Karpas-422 (cell line): ENCODE results near the gene USHBP1. TPM values are rescaled to one million over a fixed set of nuclear protein-coding genes. Genes with fewer than 3 reads are reported as not detected.
A peak's percentile ranks its signal among the peaks of the same experiment; 100 is the strongest.

Experiments used
- DNase-seq: peaks from one replicate; pipeline ENCODE4 v3.0.0-alpha.2; 2015
- H2AFZ ChIP-seq: fragments of 200-600 bp; sonication (generic); 2 replicates; pipeline ENCODE4 v1.6.1; 2014; ENCODE audit warnings: antibody characterized with exemption, low read length, mixed read lengths
- H3K27ac ChIP-seq: fragments of 200-600 bp; sonication (generic); 2 replicates; pipeline ENCODE4 v1.5.1; 2014; ENCODE audit warnings: mild to moderate bottlenecking, low read length, moderate library complexity
- H3K27me3 ChIP-seq: fragments of 200-600 bp; sonication (generic); 2 replicates; pipeline ENCODE4 v1.6.1; 2014; ENCODE audit warnings: low read length, mixed read lengths
- H3K36me3 ChIP-seq: fragments of 200-600 bp; sonication (generic); 2 replicates; pipeline ENCODE4 v1.6.1; 2014; ENCODE audit warnings: low read length, mixed read lengths; ENCODE audit not compliant: insufficient read depth
- H3K4me1 ChIP-seq: fragments of 200-600 bp; sonication (generic); 2 replicates; pipeline ENCODE4 v1.6.1; 2014; ENCODE audit warnings: mild to moderate bottlenecking, low read length, mixed read lengths
- H3K4me2 ChIP-seq: fragments of 200-600 bp; sonication (generic); 2 replicates; pipeline ENCODE4 v1.6.1; 2014; ENCODE audit warnings: low read length, low read depth, mild to moderate bottlenecking; ENCODE audit not compliant: poor library complexity, severe bottlenecking
- H3K4me3 ChIP-seq: fragments of 200-600 bp; sonication (generic); 2 replicates; pipeline ENCODE4 v1.5.1; 2014; ENCODE audit warnings: mild to moderate bottlenecking, antibody characterized with exemption, low read length, mixed read lengths
- H3K79me2 ChIP-seq: fragments of 200-600 bp; sonication (generic); 2 replicates; pipeline ENCODE4 v1.6.1; 2014; ENCODE audit warnings: mild to moderate bottlenecking, low read length, mixed read lengths
- H3K9ac ChIP-seq: fragments of 200-600 bp; sonication (generic); 2 replicates; pipeline ENCODE4 v1.6.0; 2014; ENCODE audit warnings: low read length
- H3K9me2 ChIP-seq: fragments of 200-600 bp; sonication (generic), shearing (Covaris generic); replicated peaks from 2 replicates; pipeline ENCODE4 v1.6.0; 2014; ENCODE audit warnings: mild to moderate bottlenecking, low read length, moderate library complexity; ENCODE audit not compliant: insufficient read depth
- H3K9me3 ChIP-seq: fragments of 300-700, 200-600 bp; sonication (generic); 2 replicates; pipeline ENCODE4 v1.6.1; 2014; ENCODE audit warnings: low read length, mixed read lengths
- H4K20me1 ChIP-seq: fragments of 200-600 bp; sonication (generic); 2 replicates; pipeline ENCODE4 v1.6.1; 2014; ENCODE audit warnings: mild to moderate bottlenecking, antibody characterized with exemption, low read length, low read depth; ENCODE audit not compliant: insufficient read depth
- total RNA-seq: library from RNA; depleted of rRNA; stranded (reverse); fragments of >200 nt; shearing (Covaris generic); gene quantifications from 2 replicates; pipeline ENCODE4 v1.2.3, GENCODE V29; 2014; ENCODE audit warnings: low replicate concordance

Gene USHBP1
- total RNA-seq, 1 experiment from 2014 or later: not detected

DNA sequence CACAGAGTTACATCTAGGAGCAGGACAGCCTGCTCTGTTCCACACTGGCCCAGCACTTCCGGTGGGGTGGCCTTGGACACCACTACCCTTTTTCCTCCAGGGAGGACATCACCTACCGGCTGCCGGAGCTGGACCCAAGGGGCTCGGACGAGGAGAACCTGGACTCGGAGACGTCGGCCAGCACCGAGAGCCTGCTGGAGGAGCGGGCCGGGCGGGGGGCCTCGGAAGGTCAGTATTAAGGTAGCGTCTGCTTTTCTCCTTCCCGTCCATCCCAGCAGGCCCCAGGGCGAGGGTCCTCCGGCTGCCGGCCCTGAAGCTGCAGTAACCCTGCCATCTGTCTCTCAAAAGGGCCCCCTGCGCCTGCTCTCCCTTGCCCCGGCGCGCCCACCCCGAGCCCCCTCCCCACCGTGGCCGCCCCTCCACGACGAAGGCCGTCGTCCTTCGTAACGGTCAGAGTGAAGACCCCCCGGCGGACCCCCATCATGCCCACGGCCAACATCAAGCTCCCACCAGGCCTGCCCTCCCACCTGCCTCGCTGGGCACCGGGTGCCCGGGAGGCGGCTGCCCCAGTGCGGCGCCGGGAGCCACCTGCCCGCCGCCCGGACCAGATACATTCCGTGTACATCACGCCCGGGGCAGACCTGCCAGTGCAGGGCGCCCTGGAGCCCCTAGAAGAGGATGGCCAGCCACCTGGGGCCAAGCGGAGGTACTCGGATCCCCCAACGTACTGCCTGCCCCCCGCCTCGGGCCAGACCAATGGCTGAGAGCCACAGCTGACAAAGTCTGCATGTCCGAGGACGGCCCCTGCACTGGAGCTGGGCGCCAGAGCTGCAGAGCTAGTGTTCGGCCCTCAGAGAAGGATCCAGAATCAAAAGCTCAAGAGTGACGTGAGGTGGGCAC, 52.7 kb downstream of the USHBP1 start:
- no peak for DNase-seq
- Histone ChIP-seq H3K36me3 (peaks cover 17% of the 10 kb centered on the region), H3K9me2 (no peaks in the 10 kb centered on the region)

GRCh38 chr19:17210296-17210695, 54.2 kb downstream of the USHBP1 start:
- Histone ChIP-seq H3K9ac (no peak overlapping the region), H3K79me2 (no peaks in the 10 kb centered on the region)

More for the DNA sequence above, 52.7 kb downstream of the USHBP1 start:
- H3K9ac ChIP-seq: no peak overlapping the region
- no peak overlapping the region for H3K4me2 ChIP-seq
- H3K4me3 ChIP-seq: no peak overlapping the region
- H3K79me2 ChIP-seq: no peaks in the 10 kb centered on the region
- H3K27ac ChIP-seq: no peak overlapping the region
- H3K4me1 ChIP-seq: peaks cover 31% of the 10 kb centered on the region
- no peaks in the 10 kb centered on the region for H4K20me1 ChIP-seq
- no peak overlapping the region for H2AFZ ChIP-seq
- no peaks in the 10 kb centered on the region for H3K9me3 ChIP-seq
- H3K27me3 ChIP-seq: no peaks in the 10 kb centered on the region

DNA sequence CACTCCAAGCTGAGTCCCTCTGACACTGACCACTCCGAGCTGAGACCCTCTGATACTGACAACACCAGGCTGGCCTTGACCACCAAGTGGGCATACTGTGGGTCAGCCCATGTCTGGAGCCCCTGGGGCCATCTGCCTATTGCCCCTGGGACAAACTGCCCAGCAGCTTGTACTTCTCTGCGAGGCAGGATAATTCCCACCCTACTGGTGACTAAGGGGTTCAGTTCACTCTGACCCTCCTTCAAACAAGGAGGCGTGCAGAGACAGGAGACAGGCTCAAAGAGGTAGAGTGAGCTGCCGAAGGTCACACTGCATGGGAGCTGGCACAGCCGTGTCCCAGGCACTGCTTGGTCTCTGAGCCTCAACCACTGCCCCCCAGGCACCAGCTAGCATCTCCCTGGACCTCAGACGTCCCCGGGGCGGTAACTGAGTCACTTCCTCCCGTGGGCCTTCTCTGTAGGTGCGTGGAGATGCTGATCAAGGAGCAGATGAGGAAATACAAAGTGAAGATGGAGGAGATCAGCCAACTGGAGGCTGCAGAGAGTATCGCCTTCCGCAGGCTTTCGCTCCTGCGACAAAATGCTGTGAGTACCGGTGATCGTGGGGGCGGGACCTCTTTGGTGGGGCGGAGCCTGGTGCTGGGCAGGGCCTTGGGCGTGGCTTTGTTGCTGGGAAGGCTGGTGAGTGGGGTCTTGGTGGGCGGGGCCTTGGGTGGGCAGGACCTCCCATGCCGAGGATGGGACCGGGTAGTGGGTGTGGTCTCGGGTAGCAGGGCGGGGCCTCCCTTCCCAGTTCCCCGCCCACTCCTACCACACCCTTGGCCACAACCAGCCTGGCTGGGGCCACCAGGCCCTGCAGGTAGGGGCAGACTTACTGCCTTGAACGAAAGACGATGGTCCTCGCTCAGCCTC, 55.2 kb downstream of the USHBP1 start:
- H3K4me1 ChIP-seq: peaks cover 14% of the 10 kb centered on the region
- peak overlapping the region; percentile 35; the same call in 1 of the 2 replicates for H3K9ac ChIP-seq
- no peaks in the 10 kb centered on the region for H3K9me3 ChIP-seq
- H3K36me3 ChIP-seq: peaks cover 12% of the 10 kb centered on the region
- H4K20me1 ChIP-seq: no peaks in the 10 kb centered on the region
- no peaks in the 10 kb centered on the region for H3K9me2 ChIP-seq
- no peaks in the 10 kb centered on the region for H3K79me2 ChIP-seq
- no peaks in the 10 kb centered on the region for H3K27me3 ChIP-seq
- H3K4me3 ChIP-seq: peak overlapping the region; percentile 13; the same call in 1 of the 2 replicates
- H3K4me2 ChIP-seq: peak overlapping the region; percentile 34
- DNase-seq: peak; percentile 98
- peak overlapping the region; percentile 49 for H3K27ac ChIP-seq
- H2AFZ ChIP-seq: no peak overlapping the region

More at GRCh38 chr19:17210296-17210695, 54.2 kb downstream of the USHBP1 start:
- H3K4me2 ChIP-seq: no peak overlapping the region
- H3K4me1 ChIP-seq: peaks cover 22% of the 10 kb centered on the region
- H3K27ac ChIP-seq: no peak overlapping the region
- H3K4me3 ChIP-seq: no peak overlapping the region
- no peaks in the 10 kb centered on the region for H3K9me3 ChIP-seq
- no peaks in the 10 kb centered on the region for H3K9me2 ChIP-seq
- no peak for DNase-seq
- peaks cover 9% of the 10 kb centered on the region for H3K36me3 ChIP-seq
- no peaks in the 10 kb centered on the region for H3K27me3 ChIP-seq
- H2AFZ ChIP-seq: no peak overlapping the region
- H4K20me1 ChIP-seq: no peaks in the 10 kb centered on the region

GRCh38 chr19:17206736-17207581, 57.6 kb downstream of the USHBP1 start:
- H3K36me3 ChIP-seq: peaks cover 26% of the 10 kb centered on the region

GRCh38 chr19:17205237-17206140, 59.1 kb downstream of the USHBP1 start:
- no peaks in the 10 kb centered on the region for H3K9me2 ChIP-seq
- H3K4me1 ChIP-seq: peaks cover 13% of the 10 kb centered on the region
- no peak overlapping the region for H3K27ac ChIP-seq
- H3K27me3 ChIP-seq: no peaks in the 10 kb centered on the region
- H2AFZ ChIP-seq: no peak overlapping the region
- no peak overlapping the region for H3K4me3 ChIP-seq
- no peaks in the 10 kb centered on the region for H3K79me2 ChIP-seq
- H3K9ac ChIP-seq: no peak overlapping the region
- DNase-seq: peak; percentile 87
- H3K36me3 ChIP-seq: peaks cover 30% of the 10 kb centered on the region
- H3K9me3 ChIP-seq: no peaks in the 10 kb centered on the region
- no peaks in the 10 kb centered on the region for H4K20me1 ChIP-seq
- no peak overlapping the region for H3K4me2 ChIP-seq

More at GRCh38 chr19:17206736-17207581, 57.6 kb downstream of the USHBP1 start:
- no peak overlapping the region for H3K9ac ChIP-seq
- no peaks in the 10 kb centered on the region for H4K20me1 ChIP-seq
- H3K4me3 ChIP-seq: no peak overlapping the region
- H3K9me2 ChIP-seq: no peaks in the 10 kb centered on the region
- H3K27me3 ChIP-seq: no peaks in the 10 kb centered on the region
- peaks cover 13% of the 10 kb centered on the region for H3K4me1 ChIP-seq
- H3K9me3 ChIP-seq: no peaks in the 10 kb centered on the region
- no peak overlapping the region for H2AFZ ChIP-seq
- DNase-seq: no peak
- no peaks in the 10 kb centered on the region for H3K79me2 ChIP-seq
- H3K4me2 ChIP-seq: no peak overlapping the region
- no peak overlapping the region for H3K27ac ChIP-seq

DNA sequence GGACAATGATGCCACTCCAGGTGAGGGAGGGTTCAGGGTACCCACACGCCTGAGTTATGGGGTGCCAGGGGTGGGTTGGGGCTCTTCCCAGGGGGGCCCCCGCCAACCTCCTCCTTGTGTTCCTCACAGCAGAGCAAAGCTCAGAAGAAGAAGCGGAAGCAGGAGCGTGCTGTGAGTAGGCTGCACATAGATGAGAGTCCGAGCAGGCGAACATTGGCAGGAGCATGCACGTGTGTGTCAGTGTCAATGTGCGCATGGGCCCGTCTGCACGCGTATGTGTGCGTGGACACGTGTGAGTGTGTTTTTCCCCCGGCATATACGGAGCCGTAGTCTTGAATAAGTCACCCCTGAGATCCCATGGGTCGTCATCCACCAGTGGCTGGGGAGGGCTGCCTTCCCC, 61.8 kb downstream of the USHBP1 start:
- H3K79me2 ChIP-seq: no peaks in the 10 kb centered on the region
- H4K20me1 ChIP-seq: no peaks in the 10 kb centered on the region
- no peak overlapping the region for H3K4me3 ChIP-seq
- DNase-seq: no peak
- H3K9me2 ChIP-seq: no peaks in the 10 kb centered on the region
- H3K4me1 ChIP-seq: peaks cover 4% of the 10 kb centered on the region
- H2AFZ ChIP-seq: no peak overlapping the region
- H3K4me2 ChIP-seq: no peak overlapping the region
- H3K27me3 ChIP-seq: no peaks in the 10 kb centered on the region
- H3K9me3 ChIP-seq: no peaks in the 10 kb centered on the region
- H3K27ac ChIP-seq: no peak overlapping the region
- no peak overlapping the region for H3K9ac ChIP-seq
- H3K36me3 ChIP-seq: peaks cover 36% of the 10 kb centered on the region

DNA sequence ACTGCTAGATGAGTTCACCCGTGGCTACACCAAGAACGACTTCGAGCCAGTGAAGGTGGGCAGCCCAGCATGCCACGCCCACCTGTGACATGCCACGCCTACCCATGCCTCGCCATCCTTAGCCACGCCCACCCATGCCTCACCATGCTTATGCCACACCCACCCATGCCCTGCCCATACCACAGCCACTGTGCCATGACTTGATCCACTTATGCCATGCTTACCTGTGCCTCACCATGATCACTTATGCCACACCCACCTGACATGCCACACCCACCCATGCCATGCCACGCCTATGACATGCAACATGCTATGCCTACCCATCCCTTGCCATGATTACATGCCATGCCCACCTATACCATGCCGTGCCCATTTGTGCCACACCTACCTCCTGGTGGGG, 62.3 kb downstream of the USHBP1 start:
- H3K36me3 ChIP-seq: peaks cover 36% of the 10 kb centered on the region

More for the DNA sequence above, 62.3 kb downstream of the USHBP1 start:
- no peaks in the 10 kb centered on the region for H4K20me1 ChIP-seq
- no peak overlapping the region for H3K4me3 ChIP-seq
- no peak overlapping the region for H3K27ac ChIP-seq
- DNase-seq: peak; percentile 80
- H3K4me2 ChIP-seq: no peak overlapping the region
- H3K27me3 ChIP-seq: no peaks in the 10 kb centered on the region
- peaks cover 4% of the 10 kb centered on the region for H3K4me1 ChIP-seq
- no peaks in the 10 kb centered on the region for H3K9me3 ChIP-seq
- H3K9ac ChIP-seq: no peak overlapping the region
- no peaks in the 10 kb centered on the region for H3K9me2 ChIP-seq
- H2AFZ ChIP-seq: no peak overlapping the region
- no peaks in the 10 kb centered on the region for H3K79me2 ChIP-seq
